IPS-18c (cell line): ENCODE data around the gene SLC9A5.

ENCODE experiments used
- H3K4me3 ChIP-seq: 2 replicates; pipeline ENCODE4 v1.7.0; 2013; ENCODE audit warnings: low read depth, mild to moderate bottlenecking, low read length, moderate library complexity; ENCODE audit not compliant: insufficient read depth
- H3K9me3 ChIP-seq: one replicate; pipeline ENCODE4 v1.6.1; 2013; ENCODE audit warnings: mild to moderate bottlenecking, low read length, moderate library complexity; ENCODE audit not compliant: control insufficient read depth, insufficient read depth

The SLC9A5 gene

DNA sequence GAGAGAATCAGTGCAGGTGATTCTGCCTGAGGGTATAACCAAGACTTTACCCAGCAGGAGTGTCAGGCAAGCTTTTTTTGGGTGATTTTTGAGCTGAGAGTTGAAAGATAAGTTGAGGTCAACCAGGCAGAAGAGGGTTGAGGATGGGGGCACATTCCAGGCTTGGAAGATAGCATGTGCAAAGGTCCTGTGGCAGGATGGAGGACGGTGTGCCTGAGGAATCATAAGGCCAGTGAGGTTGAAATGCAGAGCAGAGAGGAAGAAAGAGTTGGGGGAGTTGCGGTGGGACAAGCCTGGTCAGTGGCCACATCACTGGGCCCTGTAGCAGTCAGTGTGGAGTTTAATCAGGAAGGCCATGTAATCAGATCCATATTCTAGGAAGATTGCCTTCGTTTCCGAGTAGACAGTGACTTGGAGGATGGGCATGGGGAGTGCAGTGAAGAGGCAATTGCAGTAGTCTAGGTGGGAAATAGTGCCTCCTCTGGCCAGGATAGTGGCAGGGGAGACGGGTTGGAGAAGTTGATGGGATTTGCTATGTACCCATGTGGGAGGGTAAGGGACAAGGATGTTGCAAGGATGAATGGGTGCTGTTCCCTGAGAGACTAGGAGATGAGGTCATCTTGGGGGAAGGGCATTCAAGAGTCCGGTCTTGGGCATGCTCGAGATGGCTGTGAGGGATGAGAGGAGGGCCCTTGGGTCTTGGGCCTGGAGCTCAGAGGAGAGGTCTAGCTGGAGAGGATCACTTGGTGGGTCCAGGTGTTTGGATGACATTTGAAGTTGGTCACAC lies 34.5 kb downstream of the SLC9A5 start:
- Histone ChIP-seq H3K9me3 (no peaks in the 10 kb centered on the region), H3K4me3 (no peak overlapping the region)

DNA sequence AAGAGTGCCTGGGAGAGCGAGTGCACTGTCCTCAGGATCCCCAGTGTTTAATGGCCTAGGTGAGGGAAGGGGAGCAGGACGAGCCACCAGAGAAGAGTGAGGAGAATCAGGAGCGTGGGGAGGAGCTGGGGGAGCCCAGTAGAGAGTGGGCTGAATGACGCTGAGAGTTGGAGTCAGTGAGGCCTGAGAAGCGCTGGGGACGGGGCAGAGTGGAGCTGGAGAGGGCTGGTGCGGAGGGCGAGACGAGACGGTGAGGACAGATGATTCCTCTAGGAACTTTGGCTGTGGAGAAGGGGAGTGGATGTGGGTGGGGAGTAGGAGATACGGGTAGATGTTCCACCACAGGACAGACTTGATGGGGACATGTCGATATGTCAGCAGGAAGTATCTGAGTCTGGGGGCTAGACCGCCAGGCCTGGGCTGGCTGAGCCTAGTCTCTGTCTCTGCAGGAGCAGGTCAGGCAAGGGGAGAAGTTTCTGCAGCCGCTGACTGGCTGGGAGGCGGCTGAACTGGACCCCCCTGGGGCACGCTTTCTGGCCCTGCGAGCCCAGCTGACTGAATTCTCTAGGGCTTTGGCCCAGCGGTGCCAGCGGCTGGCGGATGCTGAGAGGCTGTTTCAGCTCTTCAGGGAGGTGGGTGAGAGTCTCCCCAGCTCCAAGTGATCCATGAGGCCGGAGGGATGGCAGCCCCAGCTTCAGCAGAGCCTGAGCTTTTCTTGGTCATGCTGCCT lies 35.2 kb downstream of the SLC9A5 start:
- Histone ChIP-seq H3K9me3 (no peaks in the 10 kb centered on the region), H3K4me3 (no peak overlapping the region)

- Histone ChIP-seq H3K9me3 (no peaks in the 10 kb centered on the region), H3K4me3 (no peak overlapping the region)
Measured at GRCh38 chr16:67284699-67285646, 36.2 kb downstream of the SLC9A5 start.

GRCh38 chr16:67286441-67287235 lies 37.9 kb downstream of the SLC9A5 start:
- no peaks in the 10 kb centered on the region for H3K9me3 ChIP-seq
- no peak overlapping the region for H3K4me3 ChIP-seq

DNA sequence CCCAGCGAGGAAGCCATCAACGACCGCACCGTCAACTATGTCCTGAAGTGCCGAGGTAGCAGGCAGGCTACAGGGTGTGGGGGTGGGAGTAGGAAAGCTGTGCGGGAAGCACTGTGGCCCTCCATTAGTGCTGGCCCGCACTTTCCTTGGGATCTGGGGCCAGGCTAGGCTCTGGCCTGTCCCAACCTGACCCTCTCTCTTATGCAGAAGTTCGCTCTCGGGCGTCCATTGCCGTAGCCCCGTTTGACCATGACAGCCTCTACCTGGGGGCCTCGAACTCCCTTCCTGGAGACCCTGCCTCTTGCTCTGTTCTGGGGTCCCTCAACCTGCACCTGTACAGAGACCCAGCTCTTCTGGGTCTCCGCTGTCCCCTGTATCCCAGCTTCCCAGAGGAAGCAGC lies 39.2 kb downstream of the SLC9A5 start:
- H3K9me3 ChIP-seq = no peaks in the 10 kb centered on the region
- no peak overlapping the region for H3K4me3 ChIP-seq

DNA sequence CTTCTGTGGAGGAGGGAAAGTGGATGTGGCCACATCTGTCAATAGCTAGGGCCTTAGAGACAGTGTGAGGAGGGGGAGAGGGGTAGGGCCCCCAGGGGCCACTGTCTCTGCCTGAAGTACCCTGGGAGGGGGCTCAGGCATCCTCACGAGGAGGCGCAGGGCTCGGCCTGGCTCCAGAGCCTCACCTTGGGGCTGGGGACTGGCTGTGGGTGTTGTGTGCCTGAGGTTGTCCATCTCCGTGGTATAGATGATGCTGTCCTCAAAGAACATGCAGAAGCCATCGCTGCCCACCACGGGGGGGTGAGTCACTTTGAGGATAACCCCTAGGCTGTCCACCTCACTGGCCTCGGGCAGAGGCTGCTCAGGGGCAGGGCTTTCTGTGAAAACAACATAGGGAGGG lies 42.7 kb downstream of the SLC9A5 start:
- no peaks in the 10 kb centered on the region for H3K9me3 ChIP-seq

DNA sequence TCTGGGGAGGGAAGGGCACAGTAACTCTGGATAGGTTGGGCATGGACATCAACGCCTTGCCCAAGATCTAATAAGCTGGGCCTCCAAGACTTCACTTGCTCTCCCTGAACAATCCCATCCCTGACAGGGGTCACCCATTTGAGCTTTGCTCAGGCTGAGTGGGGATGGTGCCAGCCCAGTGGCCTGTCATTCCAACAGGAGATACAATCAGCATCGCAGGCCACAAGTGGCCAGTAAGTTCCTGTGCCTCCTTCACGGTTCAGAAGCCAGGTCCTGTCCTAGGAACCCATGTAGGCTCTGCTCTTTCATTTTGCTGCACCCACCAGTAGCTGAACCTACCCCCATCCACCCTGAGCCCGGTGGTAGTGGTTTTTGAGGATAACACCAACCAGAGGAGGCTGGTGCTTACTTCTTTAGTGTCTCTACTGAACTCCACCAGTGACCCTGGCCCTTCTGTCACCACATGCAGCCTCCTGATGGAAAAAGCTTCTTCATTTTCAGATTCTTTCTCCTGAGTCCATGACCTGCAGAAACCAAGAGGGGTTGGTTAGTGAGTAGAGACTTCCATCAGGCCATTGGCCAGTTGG lies 45.5 kb downstream of the SLC9A5 start:
- Histone ChIP-seq H3K4me3 (no peak overlapping the region), H3K9me3 (no peaks in the 10 kb centered on the region)

More for the DNA sequence above, 42.7 kb downstream of the SLC9A5 start:
- no peak overlapping the region for H3K4me3 ChIP-seq

DNA sequence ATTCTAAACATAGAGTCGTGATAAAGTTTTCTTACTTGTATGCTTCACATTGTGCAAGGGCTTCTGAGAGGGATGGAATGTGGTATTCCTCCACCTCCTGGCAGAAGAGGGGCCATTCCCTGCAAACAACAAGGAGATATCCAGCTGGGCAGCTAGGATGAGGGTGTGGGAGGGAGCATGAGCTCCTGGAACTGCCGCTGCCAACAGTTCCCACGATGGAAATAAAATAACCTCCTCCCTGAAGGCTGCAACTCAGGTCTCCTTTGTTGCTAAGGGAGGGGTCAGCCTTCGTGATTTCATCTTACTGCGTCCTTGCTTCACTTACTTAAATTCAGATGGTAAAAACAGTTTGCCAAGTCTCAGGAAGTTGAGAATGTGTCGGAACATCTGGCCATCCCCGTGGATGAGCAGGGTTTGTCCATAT lies 46.2 kb downstream of the SLC9A5 start:
- Histone ChIP-seq H3K9me3 (no peaks in the 10 kb centered on the region), H3K4me3 (no peak overlapping the region)

DNA sequence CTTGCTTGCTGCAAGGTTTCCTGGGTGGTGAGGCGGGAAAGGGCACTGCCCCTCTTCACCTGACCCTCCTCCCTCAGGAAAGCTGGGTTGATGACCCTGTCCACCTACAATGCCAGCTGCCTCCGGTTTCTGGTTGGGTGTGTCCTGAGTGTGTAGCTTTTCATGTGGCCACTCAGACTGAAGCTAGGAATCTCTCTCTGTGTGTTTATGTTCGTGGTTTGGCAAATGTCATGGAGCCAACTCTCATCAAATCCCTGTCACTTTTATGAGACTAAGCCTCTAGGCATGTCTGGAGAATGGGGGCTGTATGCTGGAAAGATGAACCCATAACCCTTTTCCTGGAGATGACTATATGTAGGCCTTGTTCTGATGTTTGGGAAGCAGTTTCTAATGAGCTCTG lies 47.6 kb downstream of the SLC9A5 start:
- H3K9me3 ChIP-seq = no peaks in the 10 kb centered on the region
- no peak overlapping the region for H3K4me3 ChIP-seq

GRCh38 chr16:67298277-67298676 lies 49.5 kb downstream of the SLC9A5 start:
- Histone ChIP-seq H3K4me3 (no peak overlapping the region), H3K9me3 (no peaks in the 10 kb centered on the region)

DNA sequence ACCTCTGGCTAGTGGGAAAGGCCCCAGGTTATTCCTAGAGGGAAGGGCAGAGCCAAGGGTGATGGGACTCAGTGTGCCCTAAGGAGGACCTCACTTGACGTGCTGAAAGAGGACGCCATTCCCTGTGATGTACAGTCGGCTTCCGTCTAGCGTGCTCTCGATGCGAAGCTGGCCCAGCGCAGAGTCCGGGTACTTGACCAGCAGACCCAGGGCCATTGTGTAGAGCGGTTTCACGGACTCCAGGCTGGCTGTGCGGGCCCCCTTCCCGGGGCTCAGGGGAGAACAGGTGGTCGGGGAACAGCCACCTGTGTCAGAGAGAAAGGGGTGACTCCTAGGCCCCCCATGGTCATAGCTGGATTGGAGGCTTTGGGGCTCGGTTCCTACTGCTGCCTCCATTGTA lies 50.5 kb downstream of the SLC9A5 start:
- Histone ChIP-seq H3K9me3 (no peaks in the 10 kb centered on the region), H3K4me3 (no peak overlapping the region)

GRCh38 chr16:67301080-67301782 lies 52.5 kb downstream of the SLC9A5 start:
- Histone ChIP-seq H3K9me3 (no peaks in the 10 kb centered on the region), H3K4me3 (no peak overlapping the region)

DNA sequence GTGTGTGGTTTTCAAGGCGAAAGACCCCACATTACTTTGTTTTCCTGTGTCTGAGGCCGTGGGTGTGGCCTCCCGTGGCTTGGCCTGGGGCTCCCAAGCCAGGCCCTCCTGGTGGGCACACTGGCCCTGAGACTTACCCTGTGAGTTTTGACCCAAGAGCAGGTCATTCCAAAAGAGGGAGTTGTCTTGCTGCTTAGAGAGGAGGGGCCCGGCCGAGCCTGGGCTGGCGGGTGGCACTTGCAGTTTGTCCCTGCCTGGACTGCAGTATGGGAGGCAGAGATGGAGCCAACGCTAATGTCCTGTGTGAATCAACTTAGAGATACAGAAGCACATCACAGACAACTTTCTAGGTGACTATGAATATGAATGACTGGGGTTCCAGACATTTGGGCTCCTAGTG lies 53.3 kb downstream of the SLC9A5 start:
- H3K4me3 ChIP-seq = no peak overlapping the region

DNA sequence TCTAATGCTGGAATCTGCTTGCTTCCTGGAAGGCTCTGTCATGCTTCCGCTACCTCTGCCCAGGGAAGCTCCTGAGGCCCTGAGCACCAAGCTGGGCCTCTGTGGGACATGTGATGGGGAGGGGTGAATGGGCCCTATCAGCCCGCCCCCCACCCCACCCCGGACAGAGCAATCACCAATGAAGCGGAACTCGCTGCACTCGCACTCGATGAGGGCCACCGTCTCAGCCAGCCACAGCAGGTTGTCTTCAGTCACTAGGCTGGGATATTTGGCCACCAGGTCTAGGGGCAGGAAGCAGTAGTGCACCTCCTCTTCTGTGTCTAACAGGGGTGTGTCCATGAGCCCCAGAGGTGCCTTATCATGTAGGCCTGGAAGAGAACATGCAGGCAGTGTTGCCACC lies 54.2 kb downstream of the SLC9A5 start:
- Histone ChIP-seq H3K4me3 (no peak overlapping the region), H3K9me3 (no peaks in the 10 kb centered on the region)

More for the DNA sequence above, 53.3 kb downstream of the SLC9A5 start:
- no peaks in the 10 kb centered on the region for H3K9me3 ChIP-seq

- Histone ChIP-seq H3K4me3 (no peak overlapping the region), H3K9me3 (no peaks in the 10 kb centered on the region)
Measured at GRCh38 chr16:67304020-67304419, 55.2 kb downstream of the SLC9A5 start.
